Measurements from ENCODE around the gene ZNF485. TPM values are rescaled to one million over a fixed set of nuclear protein-coding genes. Genes with fewer than 3 reads are reported as not detected.

Gene ZNF485
- total RNA-seq, 3 donors from 2014 or later (not counting 1 experiment from before 2014, with no cell fraction given): 1.1 to 2.8 (median 1.4) TPM

GRCh38 chr10:43653746-43654145, 47.5 kb downstream of the ZNF485 start:
- H3K4me1 Mint-ChIP-seq: peaks cover 9 to 16% of the 10 kb centered on the region in 2 donors
- DNase-seq: no peak
- no peak overlapping the region for H3K27ac ChIP-seq (ENCODE audit: low read length)
- peaks cover 5 to 8% of the 10 kb centered on the region in 2 donors for H3K27me3 Mint-ChIP-seq (ENCODE audit: low read depth in 2 of 2)
- no peaks in the 10 kb centered on the region for H3K36me3 Mint-ChIP-seq
- H3K4me1 ChIP-seq (ENCODE audit: control insufficient read depth, insufficient read depth, low read length): peaks cover 8% of the 10 kb centered on the region
- H3K4me3 ChIP-seq (ENCODE audit: low read length): no peak overlapping the region
- TF ChIP-seq CTCF (IDR thresholded peaks at IDR 0.05): no peak
- H3K36me3 ChIP-seq (ENCODE audit: control insufficient read depth, insufficient read depth, low read length): no peaks in the 10 kb centered on the region
- no peaks in the 10 kb centered on the region for H3K9me3 ChIP-seq (ENCODE audit: control insufficient read depth, insufficient read depth, low read length)
- H3K9me3 Mint-ChIP-seq: no peaks in the 10 kb centered on the region
- H3K27ac Mint-ChIP-seq: no peak overlapping the region
- H3K4me3 Mint-ChIP-seq: no peak overlapping the region
- whole genome bisulfite sequencing (ENCODE audit: insufficient coverage): 60% methylated on average over 2 of the region's 2 CpGs
- H3K27me3 ChIP-seq (ENCODE audit: control insufficient read depth, insufficient read depth, low read length): no peaks in the 10 kb centered on the region
- intact Hi-C loops (cut with micrococcal nuclease): no loop called here
- no peak for ATAC-seq

- no peak overlapping the region for H3K27ac ChIP-seq (ENCODE audit: low read length)
- ATAC-seq (no peak), DNase-seq (no peak)
- no peaks in the 10 kb centered on the region for H3K27me3 ChIP-seq (ENCODE audit: control insufficient read depth, insufficient read depth, low read length)
- H3K4me1 ChIP-seq (ENCODE audit: control insufficient read depth, insufficient read depth, low read length): no peaks in the 10 kb centered on the region
- Mint-ChIP-seq H3K4me3 (no peak overlapping the region), H3K4me1 (peaks cover 0 to 6% of the 10 kb centered on the region in 2 donors), H3K36me3 (no peaks in the 10 kb centered on the region), H3K27me3 (ENCODE audit: low read depth in 2 of 2) (peaks cover 5 to 8% of the 10 kb centered on the region in 2 donors), H3K9me3 (no peaks in the 10 kb centered on the region), H3K27ac (no peak overlapping the region)
- H3K4me3 ChIP-seq (ENCODE audit: low read length): no peak overlapping the region
- 89% methylated on average over 8 of the region's 8 CpGs for WGBS (ENCODE audit: insufficient coverage)
- TF ChIP-seq CTCF (IDR thresholded peaks at IDR 0.05): no peak
- intact Hi-C loops (cut with micrococcal nuclease): no loop called here
- no peaks in the 10 kb centered on the region for H3K9me3 ChIP-seq (ENCODE audit: control insufficient read depth, insufficient read depth, low read length)
- H3K36me3 ChIP-seq (ENCODE audit: control insufficient read depth, insufficient read depth, low read length): no peaks in the 10 kb centered on the region
Observed at GRCh38 chr10:43655311-43655710, 49.1 kb downstream of the ZNF485 start.

- Histone ChIP-seq H3K4me1 (ENCODE audit: control insufficient read depth, insufficient read depth, low read length) (peaks cover 6% of the 10 kb centered on the region), H3K4me3 (ENCODE audit: low read length) (no peak overlapping the region), H3K9me3 (ENCODE audit: control insufficient read depth, insufficient read depth, low read length) (peaks cover 4% of the 10 kb centered on the region), H3K27me3 (ENCODE audit: control insufficient read depth, insufficient read depth, low read length) (no peaks in the 10 kb centered on the region), H3K36me3 (ENCODE audit: control insufficient read depth, insufficient read depth, low read length) (no peaks in the 10 kb centered on the region), H3K27ac (ENCODE audit: low read length) (no peak overlapping the region)
- no peaks in the 10 kb centered on the region for H3K36me3 Mint-ChIP-seq
- H3K27ac Mint-ChIP-seq: no peak overlapping the region
- ATAC-seq: no peak
- no peak for DNase-seq
- TF ChIP-seq CTCF (IDR thresholded peaks at IDR 0.05): no peak
- H3K4me1 Mint-ChIP-seq: peaks cover 0 to 6% of the 10 kb centered on the region in 2 donors
- no peaks in the 10 kb centered on the region for H3K9me3 Mint-ChIP-seq
- intact Hi-C loops (cut with micrococcal nuclease): no loop called here
- 87% methylated on average over 8 of the region's 8 CpGs for WGBS (ENCODE audit: insufficient coverage)
- peaks cover 5 to 8% of the 10 kb centered on the region in 2 donors for H3K27me3 Mint-ChIP-seq (ENCODE audit: low read depth in 2 of 2)
- no peak overlapping the region for H3K4me3 Mint-ChIP-seq
Observed at GRCh38 chr10:43658227-43658626, 52.0 kb downstream of the ZNF485 start.

GRCh38 chr10:43665054-43665453, 58.8 kb downstream of the ZNF485 start:
- no peak for TF ChIP-seq CTCF (IDR thresholded peaks at IDR 0.05)
- Histone ChIP-seq H3K9me3 (ENCODE audit: control insufficient read depth, insufficient read depth, low read length) (peaks cover 4% of the 10 kb centered on the region), H3K4me3 (ENCODE audit: low read length) (no peak overlapping the region), H3K36me3 (ENCODE audit: control insufficient read depth, insufficient read depth, low read length) (no peaks in the 10 kb centered on the region), H3K27me3 (ENCODE audit: control insufficient read depth, insufficient read depth, low read length) (no peaks in the 10 kb centered on the region), H3K27ac (ENCODE audit: low read length) (no peak overlapping the region), H3K4me1 (ENCODE audit: control insufficient read depth, insufficient read depth, low read length) (peaks cover 19% of the 10 kb centered on the region)
- H3K27me3 Mint-ChIP-seq (ENCODE audit: low read depth in 2 of 2): peaks cover 0 to 5% of the 10 kb centered on the region in 2 donors
- intact Hi-C loops (cut with micrococcal nuclease): no loop called here
- H3K4me1 Mint-ChIP-seq: peaks cover 11 to 13% of the 10 kb centered on the region in 2 donors
- no peaks in the 10 kb centered on the region for H3K36me3 Mint-ChIP-seq
- H3K4me3 Mint-ChIP-seq: no peak overlapping the region
- WGBS (ENCODE audit: insufficient coverage): 0% methylated on average over 1 of the region's 3 CpGs
- ATAC-seq (no peak), DNase-seq (no peak)
- no peaks in the 10 kb centered on the region for H3K9me3 Mint-ChIP-seq
- no peak overlapping the region for H3K27ac Mint-ChIP-seq
